Hepatocyte (in vitro differentiated cells): ENCODE data around the gene EXD1.

Experiments used
- CTCF ChIP-seq: fragments of 200-600 bp; sonication (generic); IDR thresholded peaks from 2 replicates; pipeline ENCODE4 v1.5.1; 2016; ENCODE audit warnings: antibody characterized with exemption, mild to moderate bottlenecking; ENCODE audit not compliant: poor library complexity
- EZH2 ChIP-seq: fragments of 200-600 bp; sonication (generic); IDR thresholded peaks from 2 replicates; pipeline ENCODE4 v1.6.1; 2016; ENCODE audit warnings: antibody characterized with exemption, mild to moderate bottlenecking, borderline replicate concordance
- EZH2phosphoT487 ChIP-seq: fragments of 200-600 bp; sonication (generic); IDR thresholded peaks from one replicate; pipeline ENCODE4 v1.6.1; 2018; ENCODE audit warnings: antibody characterized with exemption, mild to moderate bottlenecking, low read depth, moderate library complexity; ENCODE audit not compliant: unreplicated experiment, severe bottlenecking

- TF ChIP-seq EZH2: no peak
- TF ChIP-seq CTCF: no peak
- no peak for TF ChIP-seq EZH2phosphoT487
Observed at GRCh38 chr15:41151451-41152005, 79.0 kb downstream of the EXD1 start.
